HT-29 (cell line): ENCODE data around the gene PCGF5. TPM values are rescaled to one million over a fixed set of nuclear protein-coding genes. Genes with fewer than 3 reads are reported as not detected.
"Not testable (repeated sequence)": the region's sequence is repeated elsewhere in the genome, so short reads cannot be mapped to it uniquely, and the experiment has no call there.

Experiments
- DNase-seq: peaks from one replicate; pipeline ENCODE4 v3.0.0-alpha.2; 2015; ENCODE audit warnings: low spot score
- total RNA-seq: library from RNA; depleted of rRNA; stranded (reverse); fragments of >200 nt; shearing (Covaris generic); gene quantifications from 2 replicates; pipeline ENCODE4 v1.2.3, GENCODE V29; 2014

PCGF5 gene
- total RNA-seq, 1 experiment from 2014 or later: 5.4 TPM

DNA sequence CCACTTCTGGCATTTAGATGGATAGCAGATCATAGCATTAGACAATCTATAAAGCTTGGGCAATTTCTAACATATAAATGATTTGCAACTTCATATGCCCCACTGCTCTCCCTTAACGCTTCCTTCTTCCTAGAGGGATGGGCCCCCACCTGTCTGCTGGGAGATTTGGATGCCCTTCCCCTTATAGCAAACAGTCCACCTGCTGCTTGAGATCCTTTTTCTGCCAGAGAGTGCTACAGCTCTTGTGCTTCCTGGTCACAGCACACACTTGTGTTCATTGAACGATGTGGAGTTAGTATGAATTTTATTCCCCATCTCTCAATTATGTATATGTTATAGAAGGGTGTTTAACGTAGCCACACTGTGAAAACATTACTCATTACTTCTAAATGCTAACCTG, 10.4 kb upstream of the PCGF5 start:
- DNase-seq: no peak

DNA sequence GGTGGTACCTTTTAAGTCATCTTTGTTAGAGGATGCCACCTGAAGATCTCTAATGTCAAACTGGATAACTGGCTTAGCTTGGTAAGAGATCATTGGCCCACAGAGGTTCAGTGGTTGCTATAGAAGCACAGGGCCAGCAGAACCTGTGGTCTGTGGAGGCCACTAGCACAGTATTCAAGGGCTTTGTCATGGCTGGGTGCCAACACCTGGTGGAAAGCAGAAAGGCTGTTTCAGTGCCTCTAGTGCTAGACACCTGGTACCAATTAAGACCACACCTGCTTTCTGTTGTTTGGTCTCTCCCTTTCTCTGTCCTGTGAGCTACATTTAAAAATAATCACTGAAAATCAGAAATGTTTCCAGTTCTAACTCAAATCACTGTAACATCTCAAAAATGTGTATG, 10.0 kb upstream of the PCGF5 start:
- DNase-seq: peak; percentile 13

DNA sequence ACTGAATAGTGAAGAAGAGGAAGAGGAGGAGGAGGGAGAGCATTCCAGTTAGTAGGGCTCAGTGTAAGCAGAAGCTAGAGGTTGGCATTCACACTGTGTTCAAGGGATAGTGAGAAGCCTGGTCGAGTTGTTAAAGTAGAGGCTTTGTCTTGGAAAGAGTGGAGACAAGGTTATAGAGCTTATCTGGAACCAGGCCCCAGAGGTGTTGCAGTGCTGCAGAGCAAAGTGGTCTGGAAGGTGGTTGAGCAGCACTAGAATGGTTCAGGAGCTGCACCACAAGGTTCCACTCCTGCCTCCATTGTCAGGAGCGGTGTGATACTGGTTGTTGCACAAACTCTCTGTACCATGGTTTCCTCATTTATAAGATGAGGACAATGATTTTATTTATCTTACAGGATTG, 8.8 kb upstream of the PCGF5 start:
- no peak for DNase-seq

DNA sequence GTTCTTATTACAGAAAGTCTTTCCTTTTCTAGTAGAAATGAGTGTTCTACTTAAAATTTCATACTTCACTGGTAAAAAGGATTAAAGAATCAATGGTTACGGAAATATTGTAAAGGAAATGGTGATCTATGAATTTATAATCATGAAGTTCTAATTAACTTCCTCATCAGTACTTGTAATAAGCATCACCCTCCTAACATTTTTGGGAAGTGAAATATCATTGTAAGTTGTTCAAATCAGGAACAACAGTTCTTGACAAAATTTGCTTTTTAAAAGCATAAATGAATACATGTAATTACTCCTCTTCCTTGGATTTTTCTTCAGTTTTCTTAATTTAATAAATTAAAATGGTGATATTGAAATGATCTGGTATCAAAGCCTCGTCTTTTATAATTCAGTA, 5.6 kb upstream of the PCGF5 start:
- no peak for DNase-seq

DNA sequence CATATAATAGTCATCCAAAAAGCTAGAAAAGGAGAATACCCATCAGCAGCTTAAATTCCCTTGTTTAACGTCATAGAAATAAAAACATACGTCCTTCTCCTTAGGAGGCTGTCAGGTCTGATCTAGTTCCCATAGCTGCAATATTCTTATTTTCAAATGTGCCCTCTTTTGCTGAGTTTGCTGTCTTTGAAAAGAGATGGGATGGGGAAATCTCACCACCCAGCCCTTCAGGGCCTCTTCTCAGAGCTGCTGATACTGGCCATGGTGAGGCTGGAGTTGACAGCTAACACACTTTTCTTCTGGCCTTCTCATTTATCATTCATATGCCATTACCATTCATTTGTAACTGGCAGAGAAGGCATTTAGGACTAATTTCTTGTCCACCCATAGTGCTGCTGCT, 5.1 kb upstream of the PCGF5 start:
- DNase-seq: no peak

DNA sequence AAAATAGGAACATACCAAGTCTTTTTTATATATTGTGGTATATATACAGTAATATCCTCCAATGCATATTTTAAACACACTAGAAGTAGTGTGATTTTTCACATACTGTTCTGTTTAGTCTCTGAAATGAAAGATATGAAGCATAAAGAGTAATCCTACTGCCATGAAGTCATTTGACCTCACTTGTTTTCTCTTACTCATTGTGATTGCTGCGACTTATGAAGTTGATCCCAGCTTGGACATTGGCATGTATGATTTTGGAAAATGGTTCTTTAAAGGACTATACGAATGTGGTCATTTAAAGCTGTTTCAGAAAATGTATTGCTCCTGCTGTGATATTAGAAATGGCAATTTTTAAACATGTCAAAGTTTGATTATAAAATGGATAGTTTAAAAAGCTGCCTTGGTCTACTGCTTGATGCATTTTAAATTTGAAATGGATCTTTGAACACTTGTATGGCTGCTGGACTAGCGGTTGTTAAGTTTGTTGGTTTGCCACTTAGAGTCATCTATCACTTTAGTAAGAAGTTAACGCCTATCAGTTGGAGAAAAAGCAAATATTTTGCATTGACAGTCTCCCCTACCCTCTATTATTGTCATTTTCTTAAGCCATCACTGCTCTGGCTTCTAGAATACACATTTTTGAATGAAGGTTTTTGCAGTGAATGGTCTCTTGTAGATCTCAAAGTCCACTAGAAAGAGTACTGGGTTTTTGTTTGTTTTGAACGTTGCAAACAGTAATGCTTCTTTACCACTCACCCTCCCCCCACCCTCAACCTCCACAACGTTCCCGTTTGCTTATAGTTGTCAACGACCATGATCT, 881 bp upstream of the PCGF5 start:
- no peak for DNase-seq

DNA sequence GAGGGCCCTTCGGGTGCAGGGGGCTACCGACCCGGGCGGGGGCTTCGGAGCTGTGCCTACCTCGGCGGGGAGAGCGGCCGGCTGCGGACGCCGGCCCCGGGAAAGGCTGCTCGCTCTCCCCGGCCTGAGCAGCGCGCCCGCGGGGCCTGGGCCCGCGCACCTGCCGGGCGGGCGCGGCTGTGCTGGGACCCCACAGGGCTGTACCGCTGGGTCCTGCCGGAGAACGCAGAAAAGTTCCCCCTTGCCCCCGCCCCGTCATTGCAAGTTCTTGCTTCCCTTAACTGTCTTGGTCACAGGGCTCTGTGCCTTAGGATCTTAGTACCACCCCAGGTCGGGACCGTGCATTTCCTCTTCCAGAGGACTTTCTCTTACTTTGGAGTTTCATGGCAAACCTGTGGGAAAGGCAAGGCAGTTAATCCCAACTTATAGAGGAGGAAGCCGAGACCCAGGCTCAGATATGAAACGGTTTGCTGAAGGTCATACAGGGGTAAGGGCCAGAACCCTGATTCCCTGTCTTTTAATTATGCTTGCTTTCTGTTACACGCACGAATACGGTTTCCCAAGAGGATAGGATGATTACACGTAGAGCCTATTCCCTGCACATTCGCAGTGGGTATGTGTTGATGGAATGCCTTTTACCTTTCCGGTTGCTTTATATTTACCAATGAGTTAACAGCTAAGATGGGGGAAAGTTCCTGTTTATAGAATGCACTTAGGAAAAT, 652 bp downstream of the PCGF5 start:
- DNase-seq: peak; percentile 45

DNA sequence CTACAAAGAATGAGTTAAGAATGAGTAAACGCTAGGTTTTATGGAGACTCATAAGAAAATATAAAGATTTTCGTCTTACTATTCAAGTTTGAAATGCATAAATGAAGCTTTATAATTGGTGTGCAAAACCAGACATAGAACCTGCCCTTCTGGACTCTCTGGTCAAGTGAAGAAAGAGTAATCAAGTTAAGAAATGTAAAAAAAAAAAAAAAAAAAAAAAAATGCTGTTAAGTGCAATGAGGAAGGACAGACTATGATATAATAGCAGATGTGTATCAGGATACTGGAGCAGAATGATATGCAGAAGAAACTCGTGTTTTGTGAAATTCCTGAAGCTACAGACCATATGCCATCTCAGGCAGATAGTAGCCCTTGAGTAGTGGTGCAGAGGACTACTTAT, 5.6 kb downstream of the PCGF5 start:
- no peak for DNase-seq

DNA sequence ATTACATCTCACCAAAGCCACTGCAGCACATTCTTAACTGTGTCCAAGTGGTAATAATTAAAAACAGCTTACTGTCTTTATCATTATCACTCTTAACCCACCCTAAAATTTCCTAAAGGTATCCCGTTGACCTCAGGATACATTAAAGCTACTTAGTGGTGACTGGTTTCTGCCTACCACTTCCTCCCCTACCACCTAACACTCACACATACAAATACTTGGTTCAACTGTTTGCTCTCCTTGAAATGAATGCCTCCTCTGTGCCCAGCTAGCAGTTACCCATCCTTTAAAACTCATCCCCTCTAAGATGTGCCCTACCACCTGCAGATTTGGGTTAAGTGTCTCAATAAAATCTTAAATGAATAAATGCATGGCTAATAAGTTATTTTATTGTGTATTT, 7.1 kb downstream of the PCGF5 start:
- no peak for DNase-seq

DNA sequence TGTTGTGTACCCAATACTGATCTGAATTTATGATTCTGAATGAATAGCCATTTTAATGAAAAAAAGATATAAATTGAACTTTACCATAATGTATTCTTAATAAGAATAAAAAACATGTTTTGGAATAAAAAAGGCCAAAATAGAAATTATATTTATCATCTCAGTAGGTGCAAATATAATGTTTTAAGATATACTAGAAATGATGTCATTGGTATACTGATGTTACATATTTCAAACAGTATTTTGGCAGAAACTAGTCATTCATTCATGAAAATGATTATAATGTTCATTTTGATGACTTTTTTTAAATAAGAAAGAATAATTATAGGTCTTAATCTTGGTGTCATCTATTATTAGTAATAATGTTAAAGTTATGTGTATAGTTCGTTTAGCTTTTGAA, 9.2 kb downstream of the PCGF5 start:
- no peak for DNase-seq

DNA sequence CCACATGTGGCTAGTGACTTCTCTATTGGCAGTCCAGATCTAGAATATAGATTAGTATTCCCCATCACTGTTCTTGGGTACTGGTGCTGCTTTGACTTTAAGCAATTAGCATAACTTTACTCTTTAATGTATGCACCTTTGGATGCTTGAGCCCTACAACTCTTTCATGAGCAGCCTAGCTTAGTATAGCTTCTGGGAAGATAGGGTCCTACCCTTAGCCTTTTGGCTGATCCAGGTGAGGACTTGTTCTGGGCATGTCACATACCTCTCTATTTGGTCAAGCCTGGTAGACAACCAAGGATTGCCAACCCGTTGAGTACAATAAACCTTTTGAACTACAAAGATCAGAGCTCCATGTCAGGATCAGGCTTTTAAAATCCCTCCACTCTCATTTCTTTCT, 17.7 kb downstream of the PCGF5 start:
- DNase-seq: no peak

DNA sequence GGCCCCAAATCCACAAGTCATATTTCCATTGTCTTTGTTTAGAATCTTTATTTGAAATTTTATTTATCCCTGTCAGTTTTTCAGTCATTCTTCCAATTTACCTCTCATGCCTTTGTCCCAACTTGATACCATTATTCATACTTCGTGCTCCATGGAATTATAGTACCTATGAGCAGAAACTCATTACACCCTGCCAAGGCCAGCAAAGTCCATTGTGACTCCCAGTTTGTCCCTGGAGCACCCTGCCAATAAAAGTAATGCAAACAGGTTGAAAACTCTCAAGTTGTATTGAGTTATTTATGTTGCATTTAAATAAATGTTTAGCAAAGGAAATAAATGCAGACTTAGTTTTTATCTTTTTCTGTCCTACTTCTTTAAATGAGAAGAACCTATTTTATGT, 19.3 kb downstream of the PCGF5 start:
- DNase-seq: no peak

DNA sequence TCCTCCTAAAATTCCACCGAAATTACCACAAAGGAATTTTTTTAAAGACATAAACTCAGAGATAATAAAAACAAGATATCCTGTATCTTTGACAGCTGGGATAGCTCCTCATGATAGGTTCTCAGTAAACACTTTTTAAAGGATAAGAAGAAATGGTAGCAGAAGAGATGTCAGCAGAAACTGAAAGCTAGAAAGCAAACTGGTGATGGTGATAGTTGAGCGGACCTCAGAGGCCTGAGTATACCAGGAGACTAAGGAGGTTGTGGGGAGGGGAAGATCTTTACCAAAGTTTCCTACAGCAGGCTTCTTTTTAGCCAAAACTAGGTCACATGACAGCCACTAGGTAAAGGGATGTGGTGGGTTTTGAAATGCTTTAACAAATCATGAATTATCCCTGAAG, 22.5 kb downstream of the PCGF5 start:
- DNase-seq: no peak

DNA sequence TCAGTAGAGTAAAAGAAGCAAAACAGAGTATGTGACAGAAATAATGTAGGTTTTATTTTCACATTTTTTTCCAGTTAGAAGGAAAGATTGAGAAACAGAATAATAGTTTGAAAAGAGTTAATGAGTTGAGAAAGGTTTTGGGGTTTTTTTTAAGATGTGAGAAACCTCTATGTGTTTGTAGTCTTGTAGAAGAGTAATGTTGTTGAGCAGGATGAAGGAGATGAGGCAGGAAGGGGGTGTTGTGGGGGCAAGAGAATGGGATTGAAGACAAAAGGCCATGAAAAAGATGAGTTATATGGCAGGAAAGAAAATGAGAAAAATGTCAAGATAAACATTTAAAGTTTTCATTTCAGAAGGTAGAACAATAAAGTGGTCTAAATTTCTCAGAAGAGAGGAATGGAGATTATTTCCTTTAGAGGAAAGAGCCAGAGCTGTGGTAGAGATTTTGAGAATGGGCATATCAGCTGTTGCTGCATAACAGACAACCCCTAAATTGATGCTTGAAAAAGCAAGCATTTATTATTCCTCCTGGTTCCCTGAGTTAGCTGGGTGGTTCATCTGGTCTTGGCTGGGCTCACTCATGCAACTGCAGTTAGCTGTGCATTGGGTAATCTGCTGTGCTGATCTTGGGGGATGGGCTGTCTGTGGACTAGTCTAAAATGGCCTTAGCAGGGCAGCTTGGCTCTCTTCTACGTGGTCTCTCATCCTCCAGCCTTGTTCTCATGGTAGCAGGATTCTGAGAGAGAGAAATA, 27.1 kb downstream of the PCGF5 start:
- no peak for DNase-seq

DNA sequence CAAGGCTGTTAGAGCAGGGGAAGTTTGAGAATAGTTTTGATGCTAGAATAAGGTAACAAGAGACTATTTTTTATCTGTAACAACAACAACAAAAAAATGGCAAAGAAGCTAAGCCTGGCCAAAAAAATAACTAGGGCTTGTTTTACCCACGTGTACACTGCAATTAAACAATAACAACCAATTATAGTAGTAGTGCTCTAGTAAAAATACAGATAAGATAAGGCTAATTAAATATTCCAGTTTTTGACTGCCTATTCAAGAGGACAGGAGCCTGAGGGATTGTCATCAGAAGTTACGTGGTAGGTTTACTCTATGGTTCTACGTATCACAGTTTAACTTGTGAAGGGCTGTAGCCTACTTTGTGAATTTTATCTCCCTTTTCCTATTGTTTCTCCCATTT, 29.2 kb downstream of the PCGF5 start:
- no peak for DNase-seq

DNA sequence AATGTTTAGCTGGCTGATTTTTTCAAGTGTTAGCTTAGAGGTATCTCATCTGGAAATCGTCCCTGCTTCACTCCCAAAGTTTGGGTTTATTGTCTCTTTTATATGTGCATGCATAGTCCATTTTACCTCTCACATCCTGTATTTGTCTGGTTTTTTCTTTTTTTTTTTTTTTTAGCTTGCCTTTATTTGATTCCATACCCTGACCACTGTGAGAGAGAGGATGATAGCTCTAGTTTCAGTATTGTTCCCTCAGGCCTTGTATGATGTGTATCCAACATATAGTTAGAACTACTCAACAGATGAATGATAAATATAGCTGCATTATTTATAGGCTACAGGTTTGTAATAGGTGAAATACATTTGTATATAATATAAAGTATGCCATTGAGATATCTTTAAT, 29.9 kb downstream of the PCGF5 start:
- DNase-seq: no peak

DNA sequence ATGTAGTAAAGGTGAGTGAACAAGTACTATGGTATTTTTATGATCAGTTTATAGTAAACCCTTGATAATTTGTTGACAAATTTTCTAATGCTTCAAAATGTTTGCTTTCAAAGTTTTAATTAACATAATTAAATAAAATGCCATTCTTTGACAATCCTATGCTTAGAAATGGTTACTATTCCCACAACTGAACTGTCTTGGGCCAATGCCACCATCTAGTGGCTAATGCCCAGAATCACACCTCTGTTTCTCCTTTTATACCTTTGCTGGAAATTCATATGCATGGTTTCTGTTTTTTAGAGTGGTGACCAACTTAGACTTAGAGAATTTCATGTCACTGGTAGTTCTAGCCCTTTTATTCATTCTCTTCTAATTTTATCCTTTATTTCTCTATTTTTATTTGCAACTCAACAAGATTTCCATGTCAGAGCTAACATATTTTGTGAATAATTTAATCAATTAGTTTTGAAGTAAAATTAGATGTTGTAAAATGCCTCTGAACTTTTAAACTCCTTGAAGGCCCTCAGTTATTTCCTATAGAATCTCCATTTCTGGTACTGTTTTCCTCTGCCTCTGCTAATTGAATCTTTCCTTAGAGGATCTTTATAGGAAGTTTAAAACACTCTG, 31.1 kb downstream of the PCGF5 start:
- peak; percentile 78 for DNase-seq

DNA sequence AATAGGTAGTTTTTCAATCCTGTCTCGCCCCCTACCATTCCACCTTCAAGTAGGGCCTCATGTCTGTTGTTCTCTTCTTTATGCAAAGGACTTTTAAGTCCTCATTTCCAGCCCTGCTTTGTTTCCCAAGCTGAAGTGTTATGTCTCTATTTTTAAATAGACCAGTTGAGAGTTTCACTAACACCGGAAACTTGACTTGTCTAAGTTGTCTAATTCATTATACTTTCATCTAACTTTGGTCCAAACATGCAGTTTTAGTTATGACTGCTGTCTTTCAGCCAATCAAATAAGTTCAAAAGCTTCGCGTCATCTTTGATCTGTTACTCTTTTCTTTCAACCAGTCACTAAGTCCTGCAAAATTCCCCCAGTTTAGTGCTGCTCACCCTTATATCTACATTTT, 32.8 kb downstream of the PCGF5 start:
- DNase-seq: no peak

DNA sequence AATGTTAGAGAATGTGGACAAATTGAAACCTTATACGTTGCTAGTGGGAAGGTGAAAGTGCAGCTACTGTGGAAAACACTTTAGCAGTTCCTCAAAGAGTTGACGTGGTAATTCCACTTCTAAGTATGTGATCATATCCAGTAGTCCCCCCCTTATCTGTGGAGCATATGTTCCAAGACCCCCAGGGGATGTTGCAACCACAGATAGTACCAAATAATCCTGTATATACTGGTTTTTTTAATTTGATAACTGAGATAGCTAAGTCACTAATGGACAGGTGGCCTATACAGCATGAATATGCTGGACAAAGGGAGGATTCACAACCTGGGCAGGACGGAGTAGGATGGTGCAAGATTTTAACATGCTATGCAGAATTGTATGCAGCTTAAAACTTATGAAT, 36.8 kb downstream of the PCGF5 start:
- no peak for DNase-seq

DNA sequence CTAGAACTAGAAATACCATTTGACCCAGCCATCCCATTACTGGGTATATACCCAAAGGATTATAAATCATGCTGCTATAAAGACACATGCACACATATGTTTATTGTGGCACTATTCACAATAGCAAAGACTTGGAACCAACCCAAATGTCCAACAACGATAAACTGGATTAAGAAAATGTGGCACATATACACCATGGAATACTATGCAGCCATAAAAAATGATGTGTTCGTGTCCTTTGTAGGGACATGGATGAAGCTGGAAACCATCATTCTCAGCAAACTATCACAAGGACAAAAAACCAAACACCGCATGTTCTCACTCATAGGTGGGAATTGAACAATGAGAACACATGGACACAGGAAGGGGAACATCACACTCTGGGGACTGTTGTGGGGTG, 40.0 kb downstream of the PCGF5 start:
- not testable (repeated sequence) for DNase-seq

DNA sequence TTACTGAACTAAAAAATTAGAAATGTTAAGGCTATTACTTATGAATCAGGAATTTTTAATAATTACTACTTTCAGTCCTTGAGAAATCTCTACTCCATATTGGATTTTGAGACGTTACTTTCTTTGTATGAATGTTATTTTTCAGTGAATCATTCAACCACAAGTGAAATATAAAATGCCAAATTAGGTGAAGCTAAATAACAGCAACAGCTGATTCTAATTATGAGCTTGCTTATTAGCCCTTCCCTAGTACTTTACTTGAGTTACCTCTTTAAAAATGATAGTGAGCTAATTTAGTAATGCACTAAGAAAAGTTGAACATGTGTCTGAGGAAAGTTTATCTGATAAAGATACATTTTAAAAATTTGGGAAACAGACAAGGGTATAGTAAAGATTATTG, 51.4 kb downstream of the PCGF5 start:
- DNase-seq: no peak

DNA sequence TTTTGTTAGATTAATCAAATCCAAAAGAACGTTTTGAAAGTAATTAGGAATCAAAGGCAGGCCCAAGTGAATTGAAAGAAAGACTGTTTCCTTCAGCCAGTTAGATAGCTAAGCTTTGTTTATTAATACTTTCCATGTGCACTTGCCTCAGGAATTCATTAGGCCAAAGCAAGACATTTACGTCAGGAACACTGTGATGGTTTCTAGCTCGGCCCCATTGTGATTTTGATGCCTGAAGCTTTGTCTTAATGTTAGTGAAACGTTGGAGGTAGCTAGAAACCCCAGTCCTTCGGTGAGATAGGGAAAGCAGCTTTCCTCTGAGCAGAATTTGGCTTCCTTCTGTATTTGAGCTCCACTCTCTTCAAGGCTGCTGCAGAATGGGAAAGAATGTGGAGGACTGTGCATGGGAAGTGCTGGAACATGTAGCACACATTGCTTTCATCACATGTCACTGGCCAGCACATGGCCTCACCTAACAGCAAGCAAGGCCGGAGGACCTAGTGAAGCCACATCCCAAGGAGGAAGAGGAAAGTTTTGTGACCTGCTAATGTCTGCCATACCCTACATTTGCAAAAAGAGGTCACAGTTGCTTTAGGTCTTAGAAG, 64.1 kb downstream of the PCGF5 start:
- DNase-seq: no peak
